Stimulated activated CD4-positive, alpha-beta T cell treated with anti-CD3 and anti-CD28 coated beads, Interleukin-1b, Interleukin-23, amount 100 ng/mL, for 4 hours (primary cell): ENCODE results near the gene PRRC2B.
A peak's percentile ranks its signal among the peaks of the same experiment; 100 is the strongest.

ENCODE experiments used
- DNase-seq, 2 donors: peaks; one replicate each; pipeline ENCODE4 v3.0.0-alpha.2; 2020; ENCODE audit warnings: low read depth in 2 of 2

PRRC2B gene

DNA sequence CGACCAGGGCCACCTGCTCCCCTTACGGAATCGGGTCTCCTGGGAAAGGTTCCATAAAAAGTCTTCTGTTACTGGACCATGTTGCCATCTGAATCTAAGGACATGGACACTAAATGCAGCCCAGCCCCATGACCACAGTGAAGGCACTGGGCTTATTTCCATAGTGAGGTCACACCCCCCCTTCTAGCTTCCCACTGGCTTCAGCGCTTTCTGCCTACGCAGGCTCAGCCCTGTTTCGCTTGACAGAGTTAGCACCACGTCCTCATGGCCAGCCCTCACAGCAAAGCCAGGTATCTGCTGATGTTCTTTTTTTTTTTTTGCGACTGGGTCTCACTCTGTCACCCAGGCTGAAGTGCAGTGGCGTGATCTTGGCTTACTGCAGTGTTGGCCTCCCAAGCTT is 123.0 kb downstream of the PRRC2B start:
- DNase-seq = no peak

DNA sequence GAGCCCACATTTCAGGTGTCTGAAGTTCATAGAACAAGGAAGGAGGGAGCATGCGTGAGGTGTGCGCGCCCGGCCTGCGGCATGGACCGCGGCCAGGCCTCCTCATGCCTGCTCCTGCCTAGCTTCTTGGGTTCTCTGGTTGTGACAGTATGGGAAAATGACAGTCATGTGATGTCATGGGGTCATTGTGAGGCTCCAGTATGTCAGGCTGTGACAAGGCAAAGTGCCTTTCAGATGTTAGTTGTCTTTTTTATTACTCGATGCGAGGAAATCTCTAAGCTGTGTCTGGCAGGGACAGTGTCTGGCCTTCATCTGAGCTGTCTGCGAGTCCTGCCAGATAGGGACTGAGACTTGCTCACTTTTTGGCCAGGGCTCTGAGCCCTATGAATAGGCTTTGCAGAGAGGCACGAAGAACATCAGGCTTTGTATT is 123.9 kb downstream of the PRRC2B start:
- DNase-seq = no peak

DNA sequence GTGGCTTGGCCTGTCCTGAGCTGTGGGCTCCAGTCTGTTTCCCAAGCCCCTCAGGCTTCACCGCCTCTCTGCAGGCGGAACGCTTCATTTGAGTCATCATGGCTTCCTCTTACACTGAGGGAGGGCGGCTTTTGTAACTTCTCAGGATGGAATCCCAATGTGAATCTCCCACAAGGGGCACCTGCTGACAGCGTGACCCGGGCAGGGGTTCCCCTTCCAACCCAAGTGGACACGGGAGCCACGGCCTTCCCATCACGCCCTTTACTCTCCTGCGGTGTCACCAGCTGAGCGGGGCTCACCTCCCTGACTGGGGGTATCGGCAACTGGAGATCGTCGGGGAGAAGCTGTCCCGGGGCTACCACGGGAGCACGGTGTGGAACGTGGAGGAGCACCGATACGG is 124.7 kb downstream of the PRRC2B start:
- DNase-seq = no peak

DNA sequence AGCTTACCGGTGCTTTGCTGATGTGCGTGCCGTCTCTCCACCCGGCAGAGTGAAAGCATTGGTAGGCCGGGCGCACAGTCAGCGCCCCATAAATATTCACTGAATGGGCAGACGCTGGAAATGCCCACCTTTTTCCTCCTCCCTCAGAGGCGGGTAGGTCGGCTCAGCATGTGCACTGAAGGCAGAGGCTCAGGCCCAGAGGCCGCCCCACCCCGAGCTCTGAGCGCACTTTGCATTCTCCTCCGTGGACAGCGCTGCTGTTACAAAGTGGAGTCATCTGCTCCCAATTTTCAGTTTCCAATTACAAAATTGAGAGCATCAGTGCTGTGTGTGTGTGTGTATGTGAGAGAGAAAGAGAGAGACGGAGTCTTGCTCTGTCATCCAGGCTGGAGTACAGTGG is 126.6 kb downstream of the PRRC2B start:
- DNase-seq = no peak

DNA sequence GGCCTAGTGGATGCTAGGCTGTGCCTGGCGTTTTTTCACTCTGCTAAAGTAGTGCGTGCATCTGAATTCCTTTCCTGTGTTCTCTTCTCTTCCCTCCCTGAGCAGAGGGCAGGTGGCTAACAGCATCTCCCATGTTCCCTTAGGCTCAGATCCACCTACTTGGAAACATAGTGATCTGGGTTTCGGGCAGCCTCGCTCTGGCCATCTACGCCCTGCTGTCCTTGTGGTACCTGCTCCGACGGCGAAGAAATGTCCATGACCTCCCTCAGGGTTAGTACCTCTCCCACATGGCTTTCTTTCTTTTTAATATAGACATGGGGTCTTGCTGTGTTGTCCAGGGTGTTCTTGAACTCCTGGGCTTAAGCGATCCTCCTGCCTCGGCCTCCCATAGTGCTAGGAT is 127.3 kb downstream of the PRRC2B start:
- no peak for DNase-seq

DNA sequence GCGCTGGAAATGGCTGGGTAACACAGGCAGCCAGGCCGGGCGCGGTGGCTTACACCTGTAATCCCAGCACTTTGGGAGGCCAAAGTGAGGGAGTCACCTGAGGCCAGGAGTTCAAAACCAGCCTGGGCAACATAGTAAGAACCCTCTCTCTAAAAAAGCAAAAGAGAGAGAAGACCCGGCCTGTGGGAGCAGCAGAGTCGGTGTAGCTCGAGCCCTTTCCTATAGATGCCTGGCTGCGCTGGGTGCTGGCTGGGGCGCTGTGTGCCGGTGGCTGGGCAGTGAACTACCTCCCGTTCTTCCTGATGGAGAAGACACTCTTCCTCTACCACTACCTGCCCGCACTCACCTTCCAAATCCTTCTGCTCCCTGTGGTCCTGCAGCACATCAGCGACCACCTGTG is 127.9 kb downstream of the PRRC2B start:
- DNase-seq = no peak

DNA sequence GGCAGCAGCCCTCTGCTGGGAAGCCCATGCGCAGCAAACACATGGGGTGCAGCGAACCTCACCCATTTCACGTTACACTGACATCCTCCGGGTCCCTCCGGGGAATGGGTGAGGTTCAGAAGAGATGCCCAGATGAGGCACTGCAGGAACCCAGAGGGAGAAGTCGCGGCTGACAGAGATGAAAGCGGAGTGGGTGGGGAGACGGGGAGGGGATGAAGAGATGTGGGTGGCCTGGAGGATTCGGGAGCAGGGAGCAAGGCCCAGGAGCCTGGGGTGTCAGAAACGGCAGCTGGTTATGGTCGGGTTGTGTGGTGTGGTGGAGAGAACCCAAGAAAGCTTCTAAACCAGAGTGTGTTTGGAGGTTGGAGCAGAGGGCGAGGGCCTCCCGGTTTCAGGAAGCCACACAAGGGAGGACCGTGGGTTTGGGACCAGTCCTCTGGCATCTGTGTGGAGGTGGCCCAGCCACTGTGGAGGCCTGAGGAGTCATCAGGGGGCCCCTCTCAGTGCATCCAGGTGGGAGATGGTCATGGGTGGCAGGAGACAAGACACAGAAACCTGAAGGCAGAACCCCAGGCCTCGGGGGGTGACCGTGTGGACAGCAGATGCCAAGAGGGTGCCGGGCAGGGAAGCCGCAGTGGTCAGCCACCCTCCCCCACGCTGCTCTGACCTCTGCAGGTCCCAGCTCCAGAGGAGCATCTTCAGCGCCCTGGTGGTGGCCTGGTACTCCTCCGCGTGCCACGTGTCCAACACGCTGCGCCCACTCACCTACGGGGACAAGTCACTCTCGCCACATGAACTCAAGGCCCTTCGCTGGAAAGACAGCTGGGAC is 128.6 kb downstream of the PRRC2B start:
- DNase-seq = no peak

DNA sequence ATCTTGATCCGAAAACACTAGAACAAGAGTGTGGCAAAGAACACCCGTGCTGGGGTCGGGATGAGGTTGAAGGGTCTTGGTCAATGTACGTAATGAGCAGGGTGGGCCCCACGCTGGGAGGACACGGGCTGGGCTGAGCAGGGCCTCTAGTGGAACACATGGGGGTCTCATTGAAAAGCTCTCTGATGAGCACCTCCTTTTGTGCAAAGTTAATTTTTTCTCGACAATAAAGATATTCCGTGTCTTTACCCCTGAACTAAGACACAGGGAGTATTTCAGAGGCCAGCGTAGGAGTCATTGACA is 129.2 kb downstream of the PRRC2B start:
- DNase-seq = no peak

DNA sequence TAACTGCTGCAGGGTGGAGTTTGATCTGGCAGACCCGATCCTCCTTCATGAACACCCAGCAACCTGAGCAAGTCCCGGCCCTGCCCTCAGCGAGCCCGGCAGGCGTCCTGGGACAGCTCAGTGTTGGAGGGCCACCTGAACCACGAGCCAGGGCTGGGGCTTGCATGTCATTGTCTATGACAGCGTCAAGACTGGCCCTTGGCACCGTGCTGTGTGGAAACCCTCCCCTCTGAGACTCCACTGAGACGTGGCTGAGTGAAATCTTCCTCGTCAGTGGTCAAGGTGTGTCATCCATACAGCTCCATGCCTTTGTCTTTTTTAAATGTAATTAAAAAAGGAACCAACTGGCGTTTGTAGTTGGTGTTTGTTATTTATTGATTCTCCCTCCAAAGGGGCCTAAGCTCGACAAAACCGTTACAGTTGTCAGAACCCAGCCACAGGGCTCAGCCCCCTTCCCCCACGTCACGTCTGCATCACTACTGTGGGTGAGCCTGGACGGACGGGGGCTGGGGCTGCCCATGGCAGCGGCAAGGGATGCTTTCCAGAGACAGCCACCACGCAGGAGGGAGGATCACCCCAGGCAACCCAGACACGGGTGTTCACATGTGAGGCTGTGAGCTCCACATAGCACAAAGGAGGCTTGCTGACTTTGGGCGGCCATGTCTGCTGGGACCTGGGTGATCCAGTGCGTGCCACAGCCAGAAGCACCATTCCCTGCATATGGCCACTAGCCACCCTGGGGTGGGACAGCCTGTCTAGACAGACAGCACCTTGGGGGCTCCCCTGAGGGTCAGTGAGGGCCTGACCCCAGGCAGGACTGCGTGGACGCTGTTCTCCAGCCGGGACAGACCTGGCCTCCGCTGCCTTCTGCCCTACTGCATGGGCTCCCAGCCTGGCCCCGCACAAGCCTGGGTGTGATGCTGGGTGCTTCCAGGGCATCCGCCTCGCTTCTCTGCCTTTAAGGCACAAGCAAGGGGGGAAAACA is 129.9 kb downstream of the PRRC2B start:
- no peak for DNase-seq

DNA sequence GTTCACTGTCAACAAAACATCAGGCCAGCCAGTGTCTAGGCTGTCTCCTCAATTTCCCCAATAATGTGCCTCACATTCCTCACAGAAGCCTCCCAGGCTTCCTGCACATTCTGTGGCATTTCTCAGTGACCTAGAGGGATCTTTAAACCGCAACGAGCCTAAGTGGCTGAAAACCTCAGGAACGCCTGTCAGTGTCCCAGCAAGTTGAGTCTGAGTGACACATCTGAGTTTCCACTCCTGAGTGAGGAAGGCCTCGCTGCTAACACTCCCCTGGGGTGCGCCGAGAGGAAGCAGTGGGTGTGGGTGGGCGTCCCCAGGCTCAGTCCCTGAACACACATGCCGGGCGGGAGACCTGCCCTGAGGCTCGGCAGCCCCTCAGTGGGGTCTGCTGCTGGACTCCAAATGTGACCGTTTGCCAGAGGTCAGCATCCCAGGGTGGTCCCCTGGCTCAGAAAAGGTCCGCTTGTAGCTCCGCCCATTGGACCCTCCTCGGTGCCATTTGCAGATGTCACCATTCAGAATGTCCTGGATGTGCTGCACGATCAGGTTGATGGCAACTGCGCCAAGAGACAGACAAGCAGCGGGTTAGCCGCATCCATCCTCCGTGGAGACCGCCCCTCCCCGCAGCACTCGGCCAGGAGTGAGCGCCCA is 130.9 kb downstream of the PRRC2B start:
- no peak for DNase-seq

DNA sequence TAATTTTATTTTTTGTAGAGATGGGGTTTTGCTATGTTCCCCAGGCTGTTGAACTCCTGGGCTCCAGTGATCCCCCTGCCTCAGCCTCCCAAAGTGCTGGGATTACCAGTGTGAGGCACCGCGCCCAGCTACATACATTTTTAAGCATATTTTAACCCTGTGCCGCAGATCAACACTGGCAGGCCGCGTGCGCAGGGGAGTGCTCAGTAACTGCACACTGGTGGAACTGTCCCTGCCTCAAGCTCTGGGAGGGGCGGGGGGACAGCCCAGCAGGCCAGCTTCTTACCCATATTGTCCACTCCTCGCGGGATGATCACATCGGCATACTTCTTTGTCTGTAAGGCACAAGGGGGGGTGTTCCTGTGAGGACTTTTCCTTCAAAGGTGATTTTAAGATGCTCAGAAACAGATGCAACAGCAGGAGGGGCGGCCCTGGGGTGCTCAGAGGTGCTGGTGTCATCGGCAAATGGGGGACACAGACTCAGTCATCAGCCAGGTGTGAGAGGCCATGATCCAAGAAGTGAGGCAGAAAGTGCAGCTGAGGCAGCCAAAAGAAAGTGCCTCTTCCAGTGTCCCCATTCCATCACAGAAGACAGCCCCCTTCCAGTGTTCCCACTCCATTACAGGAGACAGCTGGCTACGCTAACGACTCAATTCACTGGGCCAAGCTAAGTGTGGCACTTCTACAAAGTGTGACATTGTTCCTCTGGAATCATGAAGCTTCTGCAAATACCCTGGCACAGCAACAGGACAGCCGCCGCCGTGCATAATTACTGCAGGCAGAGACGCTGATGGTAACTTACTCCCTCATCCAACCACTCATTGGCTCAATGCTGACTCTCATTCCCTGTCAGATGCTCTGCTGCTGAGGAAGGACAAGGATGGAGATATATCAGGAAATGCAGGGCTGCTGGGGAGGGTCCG is 132.0 kb downstream of the PRRC2B start:
- no peak for DNase-seq

DNA sequence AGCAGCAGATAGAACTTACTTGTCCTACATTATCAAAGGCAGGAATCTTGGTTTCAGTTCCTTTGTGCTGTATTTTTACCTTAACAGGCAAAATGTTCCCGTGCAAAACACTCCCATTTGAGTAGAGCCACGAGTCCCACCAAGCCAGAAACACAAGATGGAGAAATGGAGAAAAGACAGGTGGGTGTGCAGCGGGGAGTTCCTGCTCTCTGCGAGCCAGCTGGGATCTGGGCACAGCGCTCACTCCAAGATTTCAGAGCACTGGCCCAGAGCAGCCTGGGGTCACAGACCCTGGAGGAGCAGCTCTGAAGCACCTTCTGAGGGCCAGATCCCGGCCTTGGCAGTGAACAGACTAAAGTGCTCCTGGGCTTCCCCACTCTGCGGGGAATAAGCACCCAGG is 134.3 kb downstream of the PRRC2B start:
- no peak for DNase-seq

DNA sequence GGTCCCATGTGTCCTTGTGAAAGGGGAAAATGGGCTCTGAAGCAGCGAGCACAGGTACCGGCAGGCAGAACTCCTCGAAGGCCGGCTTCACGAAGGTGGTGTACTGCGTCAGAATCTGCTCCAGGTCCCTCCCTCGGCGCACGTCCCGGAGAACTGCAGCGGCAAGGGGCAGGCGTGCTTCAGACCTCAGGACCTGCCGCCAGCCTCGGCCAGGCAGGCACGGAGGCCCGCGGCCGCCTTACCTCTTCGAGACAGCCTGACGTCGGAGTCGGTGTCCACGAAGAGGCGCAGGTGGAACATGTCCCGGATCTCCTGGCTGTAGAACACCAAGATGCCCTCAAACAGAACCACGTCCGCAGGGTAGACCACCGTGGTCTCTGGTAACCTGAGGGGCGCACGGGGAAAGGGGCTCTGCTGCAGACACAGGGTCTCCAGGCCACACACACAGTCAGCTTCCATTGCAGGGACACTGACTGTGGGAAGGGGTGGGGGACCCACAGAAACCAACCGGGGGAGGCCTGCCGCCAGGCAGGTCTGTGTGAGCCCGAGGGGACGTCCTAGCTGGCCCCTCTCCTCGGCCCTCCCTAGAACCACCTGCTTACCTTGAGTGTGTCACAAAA is 135.1 kb downstream of the PRRC2B start:
- no peak for DNase-seq

DNA sequence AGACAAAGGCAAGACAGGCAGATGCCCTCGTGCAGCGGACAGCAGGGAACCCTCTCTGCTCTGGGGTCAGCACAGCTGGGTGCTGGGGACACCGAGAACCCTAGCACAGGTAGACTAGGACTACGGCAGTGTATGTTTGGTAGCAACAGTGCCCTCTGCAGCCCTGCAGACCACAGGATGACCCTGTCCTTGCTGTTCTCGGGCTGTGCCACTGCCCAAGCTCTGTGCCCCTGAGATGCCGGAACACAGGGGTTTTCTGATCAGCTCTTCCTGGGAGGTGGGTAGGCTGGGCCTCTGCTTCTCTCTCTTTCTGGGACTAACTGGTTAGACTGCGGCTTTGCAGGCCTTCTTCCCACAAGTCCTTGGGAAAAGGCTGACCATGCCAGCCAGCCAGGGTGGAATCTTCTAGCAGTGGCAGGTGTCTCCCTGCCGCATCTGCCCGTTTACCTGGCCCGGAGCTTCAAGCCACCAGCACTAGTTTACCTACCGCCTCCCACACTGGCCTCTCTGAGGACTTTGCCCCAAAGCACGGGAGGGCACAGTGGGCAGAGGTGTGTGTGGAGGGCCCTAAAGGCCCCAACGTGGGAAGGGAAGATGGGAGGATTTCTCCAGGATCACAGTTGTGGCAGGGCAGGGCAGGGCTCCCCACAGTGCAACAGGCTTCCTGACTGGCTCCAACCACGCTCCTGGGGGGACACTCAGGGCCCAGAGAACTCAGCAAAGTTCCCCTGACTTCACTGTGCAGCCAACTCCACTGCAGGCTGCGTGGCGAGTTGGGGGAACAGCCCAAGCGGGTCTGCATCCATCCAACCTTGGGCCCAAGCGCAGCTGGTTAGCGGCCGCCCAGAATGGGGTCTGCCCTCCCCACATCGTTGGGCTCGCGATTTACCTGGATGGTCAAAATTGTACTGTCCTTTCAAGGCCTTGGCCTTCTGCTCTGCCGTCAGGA is 136.0 kb downstream of the PRRC2B start:
- DNase-seq = no peak

DNA sequence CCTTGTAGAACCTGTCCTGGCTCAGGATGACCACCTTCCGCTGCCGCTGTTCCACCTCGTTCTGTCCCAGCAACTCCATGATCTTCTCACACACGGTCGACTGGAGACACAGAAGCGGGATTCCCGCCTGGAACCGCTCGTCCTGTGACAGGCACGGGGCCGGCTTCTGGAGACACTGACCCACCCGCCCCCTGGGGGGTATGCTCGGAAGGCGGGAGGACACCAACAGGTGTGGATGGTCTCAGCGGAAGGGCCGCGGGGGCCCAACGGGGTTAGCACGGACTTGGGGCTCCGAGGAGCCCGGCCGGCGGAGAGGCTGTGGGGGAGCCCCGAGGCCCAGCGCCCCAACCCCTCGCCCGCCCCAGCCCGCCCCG is 136.6 kb downstream of the PRRC2B start:
- no peak for DNase-seq

DNA sequence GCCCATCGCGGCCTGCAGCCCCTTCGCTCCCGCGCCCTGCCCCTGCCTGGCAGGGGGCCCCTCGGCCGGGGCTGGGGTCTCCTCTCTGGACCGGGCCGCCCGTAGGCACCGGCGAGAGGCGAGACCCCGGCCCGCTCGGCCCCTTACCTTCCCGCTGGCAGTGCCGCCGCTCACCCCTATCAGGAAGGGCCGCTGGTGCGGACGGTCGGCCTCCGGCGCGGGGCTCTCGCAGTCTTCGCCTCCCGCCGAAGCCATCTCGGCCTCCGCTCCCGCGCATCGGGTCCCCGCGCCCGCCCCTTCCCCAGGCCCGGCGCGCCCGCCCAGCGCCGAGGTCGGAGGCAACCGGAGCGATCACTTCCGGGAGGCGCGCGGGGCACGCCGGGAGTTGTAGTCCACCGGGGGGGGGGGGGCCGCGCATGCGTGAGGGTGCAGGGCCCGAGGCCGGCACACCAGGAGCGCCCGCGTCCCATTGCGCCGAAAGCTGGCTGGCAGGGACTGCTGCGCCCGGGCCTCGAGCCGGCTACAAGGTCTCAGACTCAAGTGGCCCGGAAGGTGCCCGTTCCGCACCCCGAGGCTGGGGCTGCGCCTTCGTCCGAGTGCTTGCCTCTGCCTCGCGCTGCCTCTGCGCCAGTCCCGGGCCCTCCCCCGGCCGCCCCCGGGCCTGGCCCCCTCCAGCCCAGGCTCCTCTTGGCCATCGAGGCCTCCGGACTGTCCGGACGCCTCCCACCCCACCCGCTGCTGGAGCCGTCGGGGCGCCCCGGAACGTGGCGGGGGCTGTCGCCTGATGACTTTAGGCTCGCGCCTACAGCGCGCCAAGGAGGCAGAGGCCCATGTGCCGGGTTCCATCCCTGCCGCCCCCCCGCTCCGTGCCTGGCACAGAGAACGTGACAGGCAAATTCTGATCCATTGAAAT is 137.3 kb downstream of the PRRC2B start, which contains the start of gene UCK1:
Gene UCK1, minus strand, starts transcription at position 344 of the 913 bp plus-strand sequence. Its CDS starts 89 bp downstream, at position 255.
- peak; percentile 65 to 72 for DNase-seq

DNA sequence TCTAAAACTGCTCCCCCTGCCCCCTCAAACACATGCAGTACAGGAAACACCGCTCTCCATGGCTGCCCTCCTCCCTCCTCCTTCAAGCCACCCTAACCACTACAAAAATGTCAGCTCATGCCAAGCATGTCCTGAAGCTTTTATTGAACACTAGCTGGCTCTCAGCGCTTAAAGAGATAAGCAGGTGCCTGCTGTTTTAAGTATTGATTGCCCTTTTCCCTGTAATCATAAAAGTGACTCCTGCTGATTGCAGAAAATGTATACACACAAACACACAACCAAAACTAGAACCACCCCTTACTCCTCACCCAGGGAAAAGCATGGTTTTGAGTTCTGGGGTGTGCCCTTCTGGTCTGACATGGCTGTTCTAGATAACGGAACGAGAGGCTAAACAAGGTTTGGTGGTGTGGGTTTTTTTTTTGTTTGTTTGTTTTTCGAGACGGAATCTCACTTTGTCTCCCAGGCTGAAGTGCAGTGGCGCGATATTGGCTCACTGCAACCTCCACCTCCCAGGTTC is 140.9 kb downstream of the PRRC2B start:
- DNase-seq = no peak

DNA sequence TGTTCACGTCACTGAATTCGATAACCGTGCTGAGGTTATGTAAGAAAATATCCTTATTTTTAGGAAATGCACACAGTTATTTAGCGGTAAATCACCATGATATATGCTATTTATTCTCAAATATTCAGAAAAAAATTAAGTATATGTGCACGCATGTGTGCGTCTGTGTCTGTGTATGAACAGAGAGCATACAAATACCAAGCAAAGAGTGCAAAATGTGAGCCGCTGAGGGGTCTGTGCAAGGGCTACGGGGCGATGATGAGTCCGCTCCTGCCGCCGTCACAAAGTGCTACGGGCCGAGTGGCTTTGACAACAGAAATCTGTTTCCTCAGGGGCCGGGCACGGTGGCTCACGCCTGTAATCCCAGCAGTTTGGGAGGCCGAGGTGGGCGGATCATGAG is 144.1 kb downstream of the PRRC2B start:
- DNase-seq = no peak
